ENCODE results near the gene INHBB.

- no peak for TF ChIP-seq CTBP1 (IDR thresholded peaks at IDR 0.05; ENCODE audit: borderline replicate concordance)
- TF ChIP-seq FOXA1 (IDR thresholded peaks at IDR 0.05): no peak
- TF ChIP-seq SUZ12 (IDR thresholded peaks at IDR 0.05): no peak
- no peak for TF ChIP-seq ZNF384 (IDR thresholded peaks at IDR 0.05)
- TF ChIP-seq SP1 (IDR thresholded peaks at IDR 0.05): no peak
- TF ChIP-seq TARDBP (IDR thresholded peaks at IDR 0.05): no peak
- TF ChIP-seq ARNT (IDR thresholded peaks at IDR 0.05): no peak
- TF ChIP-seq L3MBTL2 (conservative IDR thresholded peaks at IDR 0.05): no peak
- TF ChIP-seq ELF4 (IDR thresholded peaks at IDR 0.05): no peak
- TF ChIP-seq FOXM1 (IDR thresholded peaks at IDR 0.05; ENCODE audit: borderline replicate concordance): no peak
These were observed 3.5 kb downstream of the INHBB start for GRCh38 chr2:120349440-120349921.
